GM23338 (cell line): ENCODE results near the gene TSKS. TPM values are rescaled to one million over a fixed set of nuclear protein-coding genes. Genes with fewer than 3 reads are reported as not detected.
A peak's percentile ranks its signal among the peaks of the same experiment; 100 is the strongest.

Experiments used
- ATAC-seq: fragments of 200-7000 bp; cut with Tn5 transposase; 3 replicates; pipeline ENCODE4 v1.9.1; 2020
- DNase-seq: peaks from one replicate; pipeline ENCODE4 v3.0.0-alpha.2; 2015; ENCODE audit warnings: low spot score
- H2AFZ ChIP-seq: fragments of 200-600 bp; sonication (generic); 2 replicates; pipeline ENCODE4 v1.8.0; 2016; ENCODE audit warnings: antibody characterized with exemption, mild to moderate bottlenecking, moderate library complexity
- H3F3A ChIP-seq: fragments of 200-600 bp; sonication (generic); replicated peaks from 2 replicates; pipeline ENCODE4 v1.8.0; 2017; ENCODE audit warnings: antibody characterized with exemption, mixed run types, low read depth
- H3K27ac ChIP-seq: fragments of 200-600 bp; sonication (generic); 2 replicates; pipeline ENCODE4 v1.6.1; 2016; ENCODE audit warnings: low read depth
- H3K27me3 ChIP-seq: fragments of 200-600 bp; sonication (generic); 2 replicates; pipeline ENCODE4 v1.8.0; 2016; ENCODE audit warnings: mild to moderate bottlenecking, mixed run types, moderate library complexity; ENCODE audit not compliant: insufficient read depth
- H3K36me3 ChIP-seq: fragments of 200-600 bp; sonication (generic); 2 replicates; pipeline ENCODE4 v1.8.0; 2016; ENCODE audit warnings: mild to moderate bottlenecking; ENCODE audit not compliant: insufficient read depth
- H3K4me1 ChIP-seq: fragments of 200-600 bp; sonication (generic); 2 replicates; pipeline ENCODE4 v1.8.0; 2016; ENCODE audit warnings: mild to moderate bottlenecking, moderate library complexity; ENCODE audit not compliant: insufficient read depth
- H3K4me2 ChIP-seq: fragments of 200-600 bp; sonication (generic); 2 replicates; pipeline ENCODE4 v1.7.1; 2017; ENCODE audit warnings: mixed run types
- H3K4me3 ChIP-seq: fragments of 200-600 bp; sonication (generic); 2 replicates; pipeline ENCODE4 v1.6.1; 2016; ENCODE audit warnings: mixed run types
- H3K79me2 ChIP-seq: fragments of 200-600 bp; sonication (generic); replicated peaks from 2 replicates; pipeline ENCODE4 v1.8.0; 2017; ENCODE audit warnings: mild to moderate bottlenecking; ENCODE audit not compliant: insufficient read depth
- H3K9me2 ChIP-seq: fragments of 200-600 bp; sonication (generic); 2 replicates; pipeline ENCODE4 v1.8.0; 2017; ENCODE audit not compliant: insufficient read depth
- H4K20me1 ChIP-seq: fragments of 200-600 bp; sonication (generic); replicated peaks from 2 replicates; pipeline ENCODE4 v1.8.0; 2017; ENCODE audit warnings: mild to moderate bottlenecking; ENCODE audit not compliant: insufficient read depth
- H3K27ac Mint-ChIP-seq: 2 replicates; pipeline ENCODE4 v1.8.0; 2020; ENCODE audit warnings: inconsistent platforms, mild to moderate bottlenecking, moderate library complexity, mixed read lengths
- H3K27me3 Mint-ChIP-seq: 3 replicates; pipeline ENCODE4 v1.8.0; 2022; ENCODE audit warnings: low read depth, mild to moderate bottlenecking, moderate library complexity, mixed read lengths, inconsistent platforms; ENCODE audit not compliant: insufficient read depth, poor library complexity
- H3K36me3 Mint-ChIP-seq: 3 replicates; pipeline ENCODE4 v1.8.0; 2021; ENCODE audit warnings: low read depth, mild to moderate bottlenecking, inconsistent platforms, moderate library complexity, mixed read lengths
- H3K4me1 Mint-ChIP-seq: 3 replicates; pipeline ENCODE4 v1.8.0; 2020; ENCODE audit warnings: mild to moderate bottlenecking, inconsistent platforms, mixed read lengths
- H3K4me3 Mint-ChIP-seq: 3 replicates; pipeline ENCODE4 v1.8.0; 2021; ENCODE audit warnings: moderate library complexity, mild to moderate bottlenecking, inconsistent platforms, mixed read lengths
- H3K9me3 Mint-ChIP-seq: 3 replicates; pipeline ENCODE4 v1.8.0; 2020; ENCODE audit warnings: moderate library complexity, mild to moderate bottlenecking, inconsistent platforms, mixed read lengths
- CTCF ChIP-seq, 2 experiments: fragments of 200-600 bp in 1 of 2; sonication (generic) in 1 of 2; conservative IDR thresholded peaks; 2 replicates each; pipeline versions ENCODE4 v1.5.1 to v1.6.1; 2016 to 2017; ENCODE audit warnings: antibody characterized with exemption in 2 of 2, low read depth in 2 of 2, mild to moderate bottlenecking in 2 of 2, moderate library complexity in 1 of 2
- JUNB ChIP-seq: IDR thresholded peaks from one replicate; pipeline ENCODE4 v1.6.1; 2016; ENCODE audit warnings: antibody characterized with exemption; ENCODE audit not compliant: unreplicated experiment
- POLR2AphosphoS5 ChIP-seq: IDR thresholded peaks from 2 replicates; pipeline ENCODE4 v1.6.1; 2016; ENCODE audit warnings: antibody characterized with exemption, low read depth
- ZNF462 ChIP-seq: fragments of 250-450 bp; sonication (Bioruptor Pico); IDR thresholded peaks from 2 replicates; pipeline ENCODE4 v1.5.0; 2020; ENCODE audit warnings: mild to moderate bottlenecking, moderate library complexity
- polyA plus RNA-seq: library from polyadenylated mRNA; unstranded; fragments of >200 nt; fragmentation: Nextera tagmentation; extraction: Ambion mirVana; gene quantifications from 2 replicates; pipeline ENCODE4 v1.2.1, GENCODE V29; 2016
- total RNA-seq: library from RNA; depleted of rRNA; stranded (reverse); fragments of >200 nt; shearing (Covaris generic); gene quantifications from 2 replicates; pipeline ENCODE4 v1.2.3, GENCODE V29; 2014

The TSKS gene
- total and polyA plus RNA-seq, 2 experiments from 2014 or later, result 0.99 TPM; not detected in 1

GRCh38 chr19:49809160-49809940 lies 46.2 kb upstream of the TSKS start:
- Histone ChIP-seq H3K27ac (peak overlapping the region; percentile 33; the same call in 1 of the 2 replicates), H3F3A (peaks cover 29% of the 10 kb centered on the region), H2AFZ (peak overlapping the region; percentile 68; the same call in 1 of the 2 replicates), H3K79me2 (no peaks in the 10 kb centered on the region), H3K4me1 (peaks cover 25% of the 10 kb centered on the region; the same call in 1 of the 2 replicates), H3K9me2 (no peaks in the 10 kb centered on the region), H3K36me3 (no peaks in the 10 kb centered on the region; the same call in 1 of the 2 replicates), H3K27me3 (no peaks in the 10 kb centered on the region), H3K4me2 (peak overlapping the region; percentile 87), H3K4me3 (peak overlapping the region; percentile 63), H4K20me1 (no peaks in the 10 kb centered on the region; the same call in 1 of the 2 replicates)
- TF ChIP-seq POLR2AphosphoS5 (no peak), ZNF462 (no peak), JUNB (no peak), CTCF (conservative IDR thresholded peaks at IDR 0.05; ENCODE audit: low read depth in 2 of 2) (peak; percentile 10 to 50; a peak in 2 of 4 replicates)
- DNase-seq (peak; percentile 66), ATAC-seq (peak; percentile 23)
- peaks cover 28% of the 10 kb centered on the region for H3K27me3 Mint-ChIP-seq
- no peaks in the 10 kb centered on the region; the same call in 2 of the 3 replicates for H3K9me3 Mint-ChIP-seq
- H3K4me3 Mint-ChIP-seq, result peak overlapping the region; percentile 81
- peaks cover 26% of the 10 kb centered on the region for H3K36me3 Mint-ChIP-seq
- peaks cover 25% of the 10 kb centered on the region for H3K4me1 Mint-ChIP-seq
- peak overlapping the region; percentile 56; the same call in 1 of the 2 replicates for H3K27ac Mint-ChIP-seq
